ENCODE measurements around the gene ZFP69B.

DNA sequence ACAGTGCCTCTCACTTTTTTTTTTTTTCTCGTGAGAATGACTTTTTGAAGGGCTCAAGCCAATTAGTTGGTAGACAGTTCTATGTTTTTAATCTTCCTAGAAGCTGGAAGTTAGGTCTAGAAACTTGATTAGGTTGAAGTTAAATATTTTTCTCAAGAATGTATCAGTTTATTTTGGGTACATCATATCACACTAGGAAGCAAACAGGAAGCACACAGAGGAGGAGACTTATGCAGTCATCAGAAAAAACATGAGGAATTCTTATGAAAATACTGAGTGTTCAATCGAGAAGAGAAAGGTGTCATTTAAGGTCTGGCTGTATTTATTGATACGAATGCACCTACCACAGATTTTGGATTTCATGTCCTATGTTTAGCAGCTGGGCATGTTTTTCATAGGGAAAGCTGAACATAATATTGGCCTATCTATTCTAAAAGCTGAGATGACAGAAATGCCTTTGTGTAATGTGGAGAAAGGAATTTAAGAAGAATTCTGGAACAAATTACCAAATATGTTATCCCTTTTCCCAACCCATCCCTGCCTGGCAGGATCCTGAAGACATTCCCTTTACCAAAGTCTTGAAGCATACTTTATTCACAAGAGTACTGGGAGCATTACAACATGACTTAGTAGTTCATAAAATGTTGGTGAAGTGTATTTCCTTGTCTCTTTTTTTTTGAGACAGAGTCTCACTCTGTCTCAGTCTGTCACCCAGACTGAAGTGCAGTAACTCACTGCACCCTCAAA, 17.5 kb upstream of the ZFP69B start:
- TF ChIP-seq CTCF (IDR thresholded peaks at IDR 0.05) (no peak), SIN3A (IDR thresholded peaks at IDR 0.05; ENCODE audit: borderline replicate concordance, insufficient read depth, low read depth, low read length) (no peak)
- TF ChIP-seq, protein P1, sequence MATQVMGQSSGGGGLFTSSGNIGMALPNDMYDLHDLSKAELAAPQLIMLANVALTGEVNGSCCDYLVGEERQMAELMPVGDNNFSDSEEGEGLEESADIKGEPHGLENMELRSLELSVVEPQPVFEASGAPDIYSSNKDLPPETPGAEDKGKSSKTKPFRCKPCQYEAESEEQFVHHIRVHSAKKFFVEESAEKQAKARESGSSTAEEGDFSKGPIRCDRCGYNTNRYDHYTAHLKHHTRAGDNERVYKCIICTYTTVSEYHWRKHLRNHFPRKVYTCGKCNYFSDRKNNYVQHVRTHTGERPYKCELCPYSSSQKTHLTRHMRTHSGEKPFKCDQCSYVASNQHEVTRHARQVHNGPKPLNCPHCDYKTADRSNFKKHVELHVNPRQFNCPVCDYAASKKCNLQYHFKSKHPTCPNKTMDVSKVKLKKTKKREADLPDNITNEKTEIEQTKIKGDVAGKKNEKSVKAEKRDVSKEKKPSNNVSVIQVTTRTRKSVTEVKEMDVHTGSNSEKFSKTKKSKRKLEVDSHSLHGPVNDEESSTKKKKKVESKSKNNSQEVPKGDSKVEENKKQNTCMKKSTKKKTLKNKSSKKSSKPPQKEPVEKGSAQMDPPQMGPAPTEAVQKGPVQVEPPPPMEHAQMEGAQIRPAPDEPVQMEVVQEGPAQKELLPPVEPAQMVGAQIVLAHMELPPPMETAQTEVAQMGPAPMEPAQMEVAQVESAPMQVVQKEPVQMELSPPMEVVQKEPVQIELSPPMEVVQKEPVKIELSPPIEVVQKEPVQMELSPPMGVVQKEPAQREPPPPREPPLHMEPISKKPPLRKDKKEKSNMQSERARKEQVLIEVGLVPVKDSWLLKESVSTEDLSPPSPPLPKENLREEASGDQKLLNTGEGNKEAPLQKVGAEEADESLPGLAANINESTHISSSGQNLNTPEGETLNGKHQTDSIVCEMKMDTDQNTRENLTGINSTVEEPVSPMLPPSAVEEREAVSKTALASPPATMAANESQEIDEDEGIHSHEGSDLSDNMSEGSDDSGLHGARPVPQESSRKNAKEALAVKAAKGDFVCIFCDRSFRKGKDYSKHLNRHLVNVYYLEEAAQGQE (IDR thresholded peaks at IDR 0.05; ENCODE audit: insufficient read depth in 1 of 2, low read depth in 2 of 2, low read length in 1 of 2): no peak
